HG03520 (cell line): ENCODE results near the gene TBL1Y.
"Not testable (repeated sequence)": the region's sequence is repeated elsewhere in the genome, so short reads cannot be mapped to it uniquely, and the experiment has no call there.

ENCODE experiments used
- ATAC-seq: cut with Tn5 transposase; IDR thresholded peaks from one replicate; pipeline ENCODE4 v1.9.1; 2021; ENCODE audit warnings: mild to moderate bottlenecking, moderate library complexity; ENCODE audit not compliant: unreplicated experiment

Gene TBL1Y

GRCh38 chrY:7078725-7079124 lies 168.2 kb downstream of the TBL1Y start:
- no peak for ATAC-seq

DNA sequence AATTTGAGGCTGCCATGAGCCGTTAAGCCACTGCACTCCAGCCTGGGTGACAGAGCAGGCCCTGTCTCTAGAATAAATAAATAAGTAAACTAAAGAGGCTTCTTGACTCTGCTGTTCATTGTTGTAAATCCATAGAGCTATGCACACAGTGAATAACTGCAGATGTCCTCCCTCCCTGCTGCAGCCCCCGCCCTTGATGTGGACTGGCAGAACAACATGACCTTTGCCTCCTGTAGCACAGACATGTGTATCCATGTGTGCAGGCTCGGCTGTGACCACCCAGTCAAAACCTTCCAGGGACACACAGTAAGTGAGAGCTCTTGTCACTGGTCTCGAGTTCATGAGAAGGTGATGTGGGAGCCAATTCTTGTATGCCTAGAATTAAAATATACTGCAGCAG lies 170.1 kb downstream of the TBL1Y start:
- not testable (repeated sequence) for ATAC-seq

DNA sequence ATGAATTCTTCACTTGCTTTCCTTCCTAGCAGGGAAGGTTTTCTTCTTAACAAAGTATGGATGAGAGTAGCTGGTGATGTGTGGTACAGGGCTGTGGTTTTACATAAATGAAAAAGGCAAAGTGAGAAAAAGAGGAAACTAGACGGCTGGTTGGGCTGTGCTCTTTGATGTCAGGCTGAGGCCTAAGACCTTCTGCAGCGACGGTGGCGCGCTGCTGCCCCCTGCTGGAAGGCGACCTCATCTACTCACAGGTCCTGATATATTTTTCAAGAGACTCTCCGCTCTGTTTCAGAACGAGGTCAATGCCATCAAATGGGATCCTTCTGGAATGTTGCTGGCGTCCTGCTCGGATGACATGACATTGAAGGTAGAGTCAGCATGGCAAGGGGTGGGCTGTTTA lies 175.1 kb downstream of the TBL1Y start:
- no peak for ATAC-seq

- ATAC-seq: no peak
Measured at GRCh38 chrY:7092836-7093235, 182.3 kb downstream of the TBL1Y start.

DNA sequence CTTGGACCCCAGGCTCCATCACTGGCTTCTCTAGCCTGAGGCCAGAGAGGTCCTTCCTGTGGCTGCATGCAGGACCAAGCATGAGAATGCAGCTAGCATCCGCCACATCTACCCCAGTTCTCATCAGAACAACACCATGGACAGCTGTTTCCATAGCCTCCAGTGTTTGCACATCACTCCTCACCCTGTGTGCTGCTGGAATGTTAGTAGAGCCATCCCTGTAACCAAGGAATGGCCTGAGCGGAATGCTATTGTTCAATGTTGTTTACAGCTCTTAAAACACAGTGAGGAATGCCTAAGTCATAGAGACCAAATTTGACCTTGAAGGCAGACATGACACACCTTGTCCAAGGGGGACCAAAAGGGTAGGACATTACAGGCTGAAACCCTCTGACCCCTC lies 183.9 kb downstream of the TBL1Y start:
- ATAC-seq: no peak

DNA sequence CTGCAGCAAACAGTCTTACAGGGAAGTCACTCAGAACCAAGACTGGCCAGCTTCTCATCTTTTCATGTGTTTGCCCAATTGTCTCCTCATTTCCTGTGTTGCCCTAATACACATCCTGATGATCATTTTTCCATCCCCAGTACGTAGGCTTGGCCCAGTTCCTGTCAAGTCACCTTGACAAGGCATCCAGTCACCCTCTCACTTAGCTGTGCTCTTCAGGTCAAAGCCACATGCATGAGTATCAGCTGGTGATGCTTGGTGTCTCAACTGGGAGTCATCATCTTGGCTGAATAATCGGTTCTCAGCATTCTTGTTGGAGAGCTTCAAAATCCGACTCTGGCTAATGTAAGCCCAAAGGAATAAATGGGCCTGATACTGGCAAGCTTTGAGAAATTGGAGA lies 186.5 kb downstream of the TBL1Y start:
- ATAC-seq: no peak

DNA sequence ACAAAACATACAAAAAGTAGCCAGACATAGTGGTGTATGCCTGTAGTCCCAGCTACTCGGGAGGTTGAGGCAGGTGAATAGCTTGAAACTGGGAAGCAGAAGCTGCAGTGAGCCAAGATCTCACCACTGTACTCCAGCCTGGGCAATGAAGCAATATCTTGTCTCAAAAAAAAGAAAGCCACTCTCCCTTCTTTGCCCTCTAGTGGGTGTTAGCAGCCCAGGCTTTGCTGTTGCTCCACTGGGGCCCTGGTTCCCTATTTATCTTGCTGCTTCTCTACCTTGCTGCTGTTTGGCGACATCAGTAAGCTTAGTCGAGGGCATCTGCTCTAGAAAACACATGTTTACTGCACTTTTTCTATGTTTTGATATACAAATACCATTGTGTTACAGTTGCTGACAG lies 189.2 kb downstream of the TBL1Y start:
- ATAC-seq: no peak

GRCh38 chrY:7102680-7103079 lies 192.2 kb downstream of the TBL1Y start:
- ATAC-seq: no peak

DNA sequence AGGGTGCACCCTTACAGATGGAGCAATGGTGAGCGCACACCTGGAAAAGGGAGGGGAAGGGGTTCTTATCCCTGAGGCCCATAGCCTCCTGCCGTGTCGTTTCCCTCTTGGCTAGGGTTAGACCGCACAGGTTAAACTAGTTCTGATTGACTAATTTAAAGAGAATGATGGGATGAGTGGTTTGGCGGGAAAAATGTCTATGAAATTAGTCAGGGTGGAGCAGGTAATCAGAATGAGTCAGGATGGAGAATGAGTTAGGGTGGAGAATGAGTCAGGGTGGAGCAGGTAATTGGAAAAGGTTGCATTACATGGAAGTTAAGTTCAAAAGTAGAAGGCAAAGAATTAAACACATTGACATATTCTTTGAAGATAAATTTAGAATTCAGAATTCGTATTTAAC lies 196.7 kb downstream of the TBL1Y start:
- ATAC-seq: no peak

DNA sequence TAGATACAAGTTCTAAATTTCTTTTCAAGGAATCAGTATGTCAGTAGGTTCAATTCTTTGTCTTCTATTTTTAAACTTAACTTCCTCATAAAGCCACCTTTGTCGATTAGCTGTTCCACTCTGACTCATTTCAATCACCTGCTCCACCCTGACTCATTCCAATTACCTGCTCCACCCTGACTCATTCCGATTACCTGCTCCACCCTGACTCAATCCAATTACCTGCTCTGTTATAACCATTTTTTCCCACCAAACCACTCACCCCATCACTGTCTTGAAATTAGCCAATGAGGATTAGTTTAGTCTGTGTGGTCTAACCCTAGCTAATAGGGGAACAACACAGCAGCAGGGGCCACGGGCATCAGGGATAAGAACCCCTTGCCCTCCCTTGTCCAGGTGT lies 199.6 kb downstream of the TBL1Y start:
- ATAC-seq: no peak

GRCh38 chrY:7115871-7116270 lies 205.4 kb downstream of the TBL1Y start:
- ATAC-seq: no peak

DNA sequence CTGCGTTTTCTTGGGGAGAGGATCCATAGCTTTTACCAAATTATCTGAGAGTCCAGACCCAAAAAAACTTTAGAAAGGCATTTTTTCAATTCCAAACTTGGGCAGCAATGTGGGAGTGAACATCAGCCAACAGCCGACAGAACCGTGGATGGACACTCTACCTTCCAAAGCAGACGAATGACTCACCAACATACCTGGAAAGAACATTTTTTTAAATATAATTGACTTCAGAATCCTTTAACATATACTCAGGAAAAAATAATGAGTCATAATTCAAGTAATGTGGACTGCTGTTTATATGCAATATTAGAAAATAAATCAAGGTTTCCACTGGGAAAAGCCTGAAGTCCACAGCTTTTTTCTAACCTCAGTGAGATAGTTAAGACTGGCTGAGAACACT lies 211.7 kb downstream of the TBL1Y start:
- no peak for ATAC-seq

DNA sequence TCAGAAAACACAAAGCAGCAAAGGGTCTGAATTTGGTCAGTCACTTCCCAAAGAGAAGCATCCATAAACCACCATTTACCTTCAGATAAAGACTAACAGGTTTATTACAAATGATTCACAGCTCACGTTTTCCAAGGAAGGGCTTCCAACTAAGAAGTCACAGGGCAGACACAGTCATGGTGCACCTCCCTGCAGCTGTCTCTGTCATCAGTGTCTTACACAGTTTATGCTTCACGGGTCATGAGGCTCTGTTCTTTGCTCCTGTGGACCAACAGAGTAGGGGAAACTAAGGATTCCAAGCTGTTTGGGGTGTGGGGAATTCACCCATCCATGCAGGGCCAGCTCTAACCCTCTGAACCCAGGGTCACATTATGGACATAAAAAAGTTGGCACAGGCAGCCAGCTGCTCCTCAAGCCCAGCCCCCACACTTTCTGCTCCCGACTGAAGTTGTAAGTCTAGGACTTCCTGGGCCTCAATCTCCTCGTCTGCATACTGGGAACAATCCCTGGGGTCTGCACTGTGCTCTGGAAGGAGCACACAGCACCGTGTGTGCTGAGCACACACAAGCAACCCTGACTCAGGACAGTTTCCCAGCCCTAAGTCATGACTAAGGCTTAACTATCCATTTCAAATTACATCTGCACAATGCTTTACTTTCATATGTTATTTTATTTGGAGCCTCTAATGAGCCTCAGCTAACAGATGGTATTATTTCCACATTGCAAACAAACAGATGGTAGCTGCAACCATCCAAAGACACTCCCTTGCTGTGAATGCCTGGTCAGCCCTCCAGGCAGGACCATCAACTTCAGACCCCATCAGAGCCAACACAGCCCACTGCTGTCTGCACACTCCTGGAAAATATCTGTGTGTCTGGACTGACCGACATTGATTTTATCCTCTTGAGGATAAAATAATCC lies 214.9 kb downstream of the TBL1Y start:
- ATAC-seq: no peak

DNA sequence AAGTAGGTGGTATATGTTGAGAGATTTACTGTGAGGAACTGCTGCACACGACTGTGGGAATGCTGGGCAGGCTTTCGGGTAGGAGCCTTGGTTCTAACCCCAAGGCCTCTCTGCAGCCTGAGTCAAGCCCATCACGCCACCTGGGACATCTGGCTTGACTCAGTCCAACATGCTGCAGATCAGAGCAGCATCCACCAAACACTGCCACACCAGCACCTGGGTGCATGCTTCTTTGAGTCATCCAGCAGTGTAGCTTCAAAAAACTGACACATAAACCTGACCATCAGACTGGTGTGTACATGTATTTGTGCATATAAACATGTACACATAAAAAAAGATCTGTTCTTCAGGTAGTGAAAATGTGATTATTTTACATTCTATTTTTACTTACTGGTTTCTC lies 217.7 kb downstream of the TBL1Y start:
- ATAC-seq: no peak
